Glutamatergic neuron (in vitro differentiated cells): ENCODE results near the gene WFDC1. TPM values are rescaled to one million over a fixed set of nuclear protein-coding genes. Genes with fewer than 3 reads are reported as not detected.

Source experiments
- DNase-seq: peaks from one replicate; pipeline ENCODE4 v3.0.0; 2022
- H3K27ac Mint-ChIP-seq: one replicate; pipeline ENCODE4 v1.8.0; 2020; ENCODE audit warnings: mild to moderate bottlenecking, mixed read lengths, inconsistent platforms; ENCODE audit not compliant: unreplicated experiment
- H3K27me3 Mint-ChIP-seq: one replicate; pipeline ENCODE4 v1.8.0; 2020; ENCODE audit warnings: mild to moderate bottlenecking, moderate library complexity, mixed read lengths, inconsistent platforms; ENCODE audit not compliant: unreplicated experiment
- H3K36me3 Mint-ChIP-seq: one replicate; pipeline ENCODE4 v1.8.0; 2020; ENCODE audit warnings: mild to moderate bottlenecking, mixed read lengths, inconsistent platforms; ENCODE audit not compliant: unreplicated experiment
- H3K4me1 Mint-ChIP-seq: one replicate; pipeline ENCODE4 v1.8.0; 2020; ENCODE audit warnings: mild to moderate bottlenecking, low read depth, mixed read lengths, inconsistent platforms; ENCODE audit not compliant: unreplicated experiment
- H3K4me3 Mint-ChIP-seq: one replicate; pipeline ENCODE4 v1.8.0; 2020; ENCODE audit warnings: mild to moderate bottlenecking, mixed read lengths, inconsistent platforms; ENCODE audit not compliant: unreplicated experiment
- H3K9me3 Mint-ChIP-seq: one replicate; pipeline ENCODE4 v1.8.0; 2020; ENCODE audit warnings: mild to moderate bottlenecking, moderate library complexity, mixed read lengths, inconsistent platforms; ENCODE audit not compliant: unreplicated experiment
- total RNA-seq: library from RNA; stranded (reverse); fragmentation: NEBNext Ultra II Directional; extraction: Animal tissue kit (Norgen Biotek cat#: 25700); gene quantifications from one replicate; pipeline ENCODE4 v1.2.1, GENCODE V29; 2021; ENCODE audit not compliant: unreplicated experiment
- TF ChIP-seq, protein P1 (sequence below): fragments of 200-600 bp; sonication (generic); IDR thresholded peaks from one replicate; pipeline ENCODE4 v1.5.0; 2021; ENCODE audit not compliant: partially characterized antibody, unreplicated experiment

Gene WFDC1
- total RNA-seq, 1 donor from 2014 or later = 0.93 TPM

DNA sequence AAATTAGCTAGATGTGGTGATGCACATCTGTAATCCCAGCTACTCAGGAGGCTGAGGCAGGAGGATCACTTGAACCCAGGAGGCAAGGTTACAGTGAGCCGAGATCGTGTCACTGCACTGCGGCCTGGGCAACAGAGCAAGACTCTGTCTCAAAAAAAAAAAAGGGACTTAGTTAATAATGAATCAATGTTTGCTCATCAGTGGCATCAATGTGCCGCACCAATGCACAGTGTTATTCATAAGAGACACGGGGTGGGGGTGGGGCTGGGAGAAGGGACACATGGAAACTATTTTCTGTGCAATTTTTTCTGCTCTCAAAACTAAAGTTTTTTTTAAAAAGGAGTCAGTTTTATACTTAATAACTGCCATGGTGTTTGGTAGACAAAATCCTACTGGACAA lies 66.9 kb downstream of the WFDC1 start:
- no peaks in the 10 kb centered on the region for H3K9me3 Mint-ChIP-seq
- H3K36me3 Mint-ChIP-seq = no peaks in the 10 kb centered on the region
- no peak for DNase-seq
- H3K4me1 Mint-ChIP-seq = peaks cover 3% of the 10 kb centered on the region
- no peak overlapping the region for H3K4me3 Mint-ChIP-seq
- peaks cover 6% of the 10 kb centered on the region for H3K27me3 Mint-ChIP-seq
- TF ChIP-seq, protein P1, sequence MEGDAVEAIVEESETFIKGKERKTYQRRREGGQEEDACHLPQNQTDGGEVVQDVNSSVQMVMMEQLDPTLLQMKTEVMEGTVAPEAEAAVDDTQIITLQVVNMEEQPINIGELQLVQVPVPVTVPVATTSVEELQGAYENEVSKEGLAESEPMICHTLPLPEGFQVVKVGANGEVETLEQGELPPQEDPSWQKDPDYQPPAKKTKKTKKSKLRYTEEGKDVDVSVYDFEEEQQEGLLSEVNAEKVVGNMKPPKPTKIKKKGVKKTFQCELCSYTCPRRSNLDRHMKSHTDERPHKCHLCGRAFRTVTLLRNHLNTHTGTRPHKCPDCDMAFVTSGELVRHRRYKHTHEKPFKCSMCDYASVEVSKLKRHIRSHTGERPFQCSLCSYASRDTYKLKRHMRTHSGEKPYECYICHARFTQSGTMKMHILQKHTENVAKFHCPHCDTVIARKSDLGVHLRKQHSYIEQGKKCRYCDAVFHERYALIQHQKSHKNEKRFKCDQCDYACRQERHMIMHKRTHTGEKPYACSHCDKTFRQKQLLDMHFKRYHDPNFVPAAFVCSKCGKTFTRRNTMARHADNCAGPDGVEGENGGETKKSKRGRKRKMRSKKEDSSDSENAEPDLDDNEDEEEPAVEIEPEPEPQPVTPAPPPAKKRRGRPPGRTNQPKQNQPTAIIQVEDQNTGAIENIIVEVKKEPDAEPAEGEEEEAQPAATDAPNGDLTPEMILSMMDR = no peak
- no peak overlapping the region for H3K27ac Mint-ChIP-seq

DNA sequence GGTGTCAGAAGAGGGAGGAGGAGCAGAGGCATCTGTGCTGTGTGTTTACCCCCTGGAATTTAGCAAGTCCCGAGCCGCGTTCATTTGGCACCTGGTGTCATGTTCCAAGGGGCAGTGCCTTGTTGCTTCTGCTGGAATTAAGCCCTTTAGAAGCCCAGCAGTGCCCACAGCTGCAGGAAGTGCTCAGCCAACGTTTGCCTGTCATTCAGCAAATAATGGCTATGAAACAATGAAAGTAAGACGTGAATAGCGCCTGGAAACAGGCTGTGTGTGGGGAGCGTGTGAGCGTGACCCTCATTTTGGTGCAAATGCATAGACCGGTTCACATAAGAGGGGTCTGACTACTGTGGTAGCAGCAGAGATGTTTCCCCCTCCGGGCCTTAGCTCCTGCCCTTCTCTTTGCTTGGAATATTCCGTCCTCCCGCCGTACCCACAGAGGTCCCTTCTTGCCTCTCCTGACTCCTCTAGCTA lies 67.8 kb downstream of the WFDC1 start:
- TF ChIP-seq, protein P1 = no peak
- DNase-seq = no peak
- peaks cover 6% of the 10 kb centered on the region for H3K9me3 Mint-ChIP-seq
- no peaks in the 10 kb centered on the region for H3K36me3 Mint-ChIP-seq
- no peak overlapping the region for H3K27ac Mint-ChIP-seq
- no peak overlapping the region for H3K4me3 Mint-ChIP-seq
- H3K27me3 Mint-ChIP-seq = peaks cover 8% of the 10 kb centered on the region
- peaks cover 3% of the 10 kb centered on the region for H3K4me1 Mint-ChIP-seq

DNA sequence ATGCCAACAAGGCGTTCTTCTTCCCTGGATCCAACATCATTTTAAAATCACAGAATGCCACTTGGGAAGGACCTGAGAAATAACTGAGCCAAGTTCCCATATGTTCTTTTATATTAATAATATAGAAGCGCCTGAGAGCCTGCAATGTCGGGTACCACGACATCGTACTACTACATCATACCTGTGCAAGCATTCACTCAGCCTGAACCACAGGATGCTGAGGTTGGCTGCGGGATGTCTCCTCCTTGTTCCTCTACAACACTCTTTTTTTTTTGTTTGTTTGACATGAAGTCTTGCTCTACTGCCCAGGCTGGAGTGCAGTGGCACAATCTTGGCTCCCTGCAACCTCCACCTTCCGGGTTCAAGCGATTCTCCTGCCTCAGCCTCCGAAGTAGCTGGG lies 71.5 kb downstream of the WFDC1 start:
- peaks cover 8% of the 10 kb centered on the region for H3K27me3 Mint-ChIP-seq
- H3K36me3 Mint-ChIP-seq = no peaks in the 10 kb centered on the region
- peaks cover 6% of the 10 kb centered on the region for H3K9me3 Mint-ChIP-seq
- no peak for DNase-seq
- TF ChIP-seq, protein P1 = no peak
- no peak overlapping the region for H3K4me3 Mint-ChIP-seq
- H3K27ac Mint-ChIP-seq = no peak overlapping the region
- no peaks in the 10 kb centered on the region for H3K4me1 Mint-ChIP-seq

DNA sequence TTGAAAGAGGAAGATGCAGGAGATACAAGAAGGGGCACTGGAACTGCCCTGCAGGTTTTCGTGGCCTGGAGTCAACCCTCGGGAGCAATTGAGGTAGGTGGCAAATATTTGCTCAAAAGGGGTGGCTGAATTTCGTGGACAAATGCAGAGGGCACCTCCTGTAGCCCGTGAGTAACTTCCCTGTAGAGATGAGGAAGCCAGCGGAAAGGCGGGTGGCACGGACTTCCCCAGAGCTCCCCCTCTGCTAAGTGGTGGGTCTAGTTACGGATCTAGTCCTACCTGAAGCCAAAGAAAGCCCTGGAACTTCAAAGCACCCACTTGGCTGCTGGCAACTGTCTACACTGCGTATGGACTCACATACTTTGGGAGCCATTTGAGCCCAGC lies 72.6 kb downstream of the WFDC1 start:
- Mint-ChIP-seq H3K9me3 (peaks cover 6% of the 10 kb centered on the region), H3K4me3 (no peak overlapping the region), H3K27ac (no peak overlapping the region), H3K36me3 (no peaks in the 10 kb centered on the region), H3K27me3 (peaks cover 8% of the 10 kb centered on the region), H3K4me1 (no peaks in the 10 kb centered on the region)
- TF ChIP-seq, protein P1 = no peak
- DNase-seq = no peak

DNA sequence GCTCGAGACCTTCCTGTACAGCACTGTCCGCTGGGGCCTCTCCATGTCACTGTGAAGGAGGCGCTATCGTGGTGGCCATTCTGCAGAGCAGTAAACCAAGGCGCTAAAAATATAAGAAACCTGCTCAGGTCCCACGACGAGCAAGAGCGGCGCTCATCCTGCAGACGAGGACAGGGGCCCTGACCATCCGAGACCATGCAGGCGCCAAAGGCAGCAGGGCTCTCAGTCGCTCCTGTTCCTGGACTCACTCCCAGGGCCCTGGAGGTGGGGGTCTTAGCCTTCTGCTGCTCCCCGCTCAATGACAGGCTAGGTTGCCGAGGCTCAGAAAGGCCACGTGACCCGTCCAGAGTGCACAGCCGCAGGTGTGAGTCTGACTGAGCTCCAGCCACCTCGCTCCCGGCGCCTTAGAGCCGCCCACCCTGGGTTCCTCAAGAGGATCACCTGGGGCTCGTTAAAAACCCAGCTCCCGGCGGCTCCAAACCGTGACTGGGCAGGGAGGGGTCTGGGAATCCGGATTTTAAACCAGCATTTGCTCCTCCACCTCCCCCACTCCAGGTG lies 73.2 kb downstream of the WFDC1 start:
- Mint-ChIP-seq H3K36me3 (no peaks in the 10 kb centered on the region), H3K9me3 (peaks cover 6% of the 10 kb centered on the region), H3K27ac (no peak overlapping the region), H3K4me3 (no peak overlapping the region), H3K27me3 (peaks cover 8% of the 10 kb centered on the region), H3K4me1 (no peaks in the 10 kb centered on the region)
- DNase-seq = no peak
- TF ChIP-seq, protein P1 = no peak
